GM21526 (cell line): ENCODE data around the gene NFKB2.

Experiments used
- ATAC-seq: cut with Tn5 transposase; IDR thresholded peaks from one replicate; pipeline ENCODE4 v1.9.1; 2021; ENCODE audit warnings: moderate library complexity; ENCODE audit not compliant: unreplicated experiment, low FRiP score

The NFKB2 gene

DNA sequence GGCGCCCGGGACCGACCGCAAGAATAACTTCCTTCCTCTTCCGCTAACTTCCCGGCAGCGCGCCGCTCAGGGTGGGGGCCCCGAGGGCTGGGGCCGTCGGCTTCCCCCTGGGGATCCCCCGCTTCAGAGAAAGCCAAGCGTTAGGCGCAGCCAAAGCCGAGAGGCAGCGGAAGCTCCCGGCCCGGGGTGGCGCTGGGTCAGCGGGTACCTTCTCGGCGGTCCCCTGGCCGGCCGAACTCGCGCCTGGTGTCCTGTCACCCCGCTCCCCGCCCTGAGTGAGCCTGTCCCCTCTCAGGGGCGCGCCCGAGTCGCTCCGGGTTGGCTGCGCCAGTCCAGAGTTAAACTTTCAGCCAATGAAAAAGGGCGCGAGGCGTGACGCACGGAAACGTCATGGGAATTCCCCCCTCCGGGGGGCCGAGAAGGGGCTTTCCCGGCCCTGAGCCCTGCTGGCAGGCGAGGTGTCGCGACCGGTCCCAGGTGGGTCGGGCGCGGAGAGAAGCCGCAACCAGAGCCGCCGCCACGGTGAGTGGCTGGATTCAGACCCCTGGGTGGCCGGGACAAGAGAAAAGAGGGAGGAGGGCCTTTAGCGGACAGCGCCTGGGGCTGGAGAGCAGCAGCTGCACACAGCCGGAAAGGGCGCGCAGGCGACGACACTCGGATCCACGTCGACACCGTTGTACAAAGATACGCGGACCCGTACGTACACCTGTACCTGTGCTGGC lies 1.3 kb upstream of the NFKB2 start:
- peak; percentile 77 for ATAC-seq

DNA sequence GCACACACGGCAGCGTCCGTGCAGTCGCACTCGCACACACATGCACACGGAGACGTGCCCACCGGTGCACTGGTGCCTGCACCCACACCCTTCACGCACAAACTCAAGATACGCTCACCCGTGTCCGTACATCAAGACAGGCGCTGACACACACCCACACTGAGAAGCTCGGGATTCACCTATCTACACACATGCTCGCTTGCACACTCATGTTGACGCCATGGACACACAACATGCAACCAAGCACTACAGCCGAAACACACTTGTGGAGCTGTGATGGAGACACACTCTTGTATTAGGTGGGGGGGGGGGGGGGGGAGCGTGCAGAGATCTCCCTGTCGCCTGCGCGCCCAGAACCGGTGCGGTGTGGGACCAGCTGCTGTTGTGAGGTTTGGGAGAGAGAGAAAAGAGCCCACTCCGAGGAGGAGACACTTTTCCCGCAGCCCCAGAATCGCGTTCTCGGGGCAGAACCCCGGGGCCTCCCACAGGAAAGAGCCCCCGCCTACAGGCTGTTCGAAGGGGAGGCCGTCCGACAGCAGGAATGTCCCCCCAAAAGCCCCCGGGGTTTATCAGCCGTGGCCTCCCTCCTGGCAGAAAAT lies 605 bp upstream of the NFKB2 start:
- no peak for ATAC-seq

DNA sequence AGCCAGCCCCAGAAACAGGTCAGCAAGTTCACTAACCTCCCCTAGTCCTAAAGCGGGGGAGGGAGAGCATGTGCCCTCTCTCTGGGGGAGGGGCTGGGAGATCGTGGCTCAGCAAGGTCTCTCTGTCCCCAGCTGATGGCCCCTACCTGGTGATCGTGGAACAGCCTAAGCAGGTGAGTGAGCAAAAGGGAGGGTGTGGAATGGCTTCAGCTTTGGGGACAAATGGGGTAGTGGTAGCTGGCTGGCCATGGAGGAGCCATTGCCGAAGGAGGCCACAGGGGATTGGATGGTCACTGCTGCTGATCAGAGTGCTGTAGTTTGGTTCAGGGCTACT lies 779 bp downstream of the NFKB2 start:
- no peak for ATAC-seq

DNA sequence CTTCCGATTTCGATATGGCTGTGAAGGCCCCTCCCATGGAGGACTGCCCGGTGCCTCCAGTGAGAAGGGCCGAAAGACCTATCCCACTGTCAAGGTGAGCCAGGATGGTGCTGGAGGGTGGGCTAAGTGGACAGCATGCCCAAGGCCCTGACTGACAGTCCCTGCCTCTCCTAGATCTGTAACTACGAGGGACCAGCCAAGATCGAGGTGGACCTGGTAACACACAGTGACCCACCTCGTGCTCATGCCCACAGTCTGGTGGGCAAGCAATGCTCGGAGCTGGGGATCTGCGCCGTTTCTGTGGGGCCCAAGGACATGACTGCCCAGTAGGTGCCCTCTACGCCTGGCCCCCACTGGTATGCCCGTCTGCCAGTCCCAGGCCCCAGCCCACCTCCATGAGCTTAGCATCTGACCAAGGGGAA lies 1.2 kb downstream of the NFKB2 start:
- no peak for ATAC-seq

DNA sequence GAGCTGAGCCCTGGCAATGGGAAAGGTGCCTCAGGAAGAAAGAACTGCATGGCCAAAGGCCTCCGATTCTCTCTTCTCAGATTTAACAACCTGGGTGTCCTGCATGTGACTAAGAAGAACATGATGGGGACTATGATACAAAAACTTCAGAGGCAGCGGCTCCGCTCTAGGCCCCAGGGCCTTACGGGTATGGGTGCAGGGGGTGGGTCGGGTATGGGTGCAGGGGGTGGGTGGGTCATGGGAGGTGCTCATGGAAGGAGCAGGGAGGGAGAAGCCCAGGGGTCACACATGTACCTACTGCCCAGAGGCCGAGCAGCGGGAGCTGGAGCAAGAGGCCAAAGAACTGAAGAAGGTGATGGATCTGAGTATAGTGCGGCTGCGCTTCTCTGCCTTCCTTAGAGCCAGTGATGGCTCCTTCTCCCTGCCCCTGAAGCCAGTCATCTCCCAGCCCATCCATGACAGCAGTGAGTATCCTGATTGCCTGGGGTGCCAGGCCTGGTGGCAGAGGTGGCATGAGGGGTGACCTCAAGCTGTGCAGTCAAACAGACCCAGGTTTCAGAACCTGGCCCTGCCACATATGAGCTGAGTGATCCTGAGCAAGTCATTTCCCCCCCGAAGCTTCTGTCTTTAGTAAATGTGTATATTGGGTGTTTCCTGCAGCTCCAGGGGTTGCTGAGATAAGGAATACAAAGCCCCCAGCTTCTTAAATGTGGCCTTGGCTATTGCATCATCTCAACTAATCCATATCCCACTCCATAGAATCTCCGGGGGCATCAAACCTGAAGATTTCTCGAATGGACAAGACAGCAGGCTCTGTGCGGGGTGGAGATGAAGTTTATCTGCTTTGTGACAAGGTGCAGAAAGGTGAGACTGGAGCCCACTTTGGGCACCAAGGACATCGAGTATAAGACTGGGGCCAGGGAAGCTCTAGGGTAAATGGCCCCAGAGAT lies 2.0 kb downstream of the NFKB2 start:
- ATAC-seq, result no peak

DNA sequence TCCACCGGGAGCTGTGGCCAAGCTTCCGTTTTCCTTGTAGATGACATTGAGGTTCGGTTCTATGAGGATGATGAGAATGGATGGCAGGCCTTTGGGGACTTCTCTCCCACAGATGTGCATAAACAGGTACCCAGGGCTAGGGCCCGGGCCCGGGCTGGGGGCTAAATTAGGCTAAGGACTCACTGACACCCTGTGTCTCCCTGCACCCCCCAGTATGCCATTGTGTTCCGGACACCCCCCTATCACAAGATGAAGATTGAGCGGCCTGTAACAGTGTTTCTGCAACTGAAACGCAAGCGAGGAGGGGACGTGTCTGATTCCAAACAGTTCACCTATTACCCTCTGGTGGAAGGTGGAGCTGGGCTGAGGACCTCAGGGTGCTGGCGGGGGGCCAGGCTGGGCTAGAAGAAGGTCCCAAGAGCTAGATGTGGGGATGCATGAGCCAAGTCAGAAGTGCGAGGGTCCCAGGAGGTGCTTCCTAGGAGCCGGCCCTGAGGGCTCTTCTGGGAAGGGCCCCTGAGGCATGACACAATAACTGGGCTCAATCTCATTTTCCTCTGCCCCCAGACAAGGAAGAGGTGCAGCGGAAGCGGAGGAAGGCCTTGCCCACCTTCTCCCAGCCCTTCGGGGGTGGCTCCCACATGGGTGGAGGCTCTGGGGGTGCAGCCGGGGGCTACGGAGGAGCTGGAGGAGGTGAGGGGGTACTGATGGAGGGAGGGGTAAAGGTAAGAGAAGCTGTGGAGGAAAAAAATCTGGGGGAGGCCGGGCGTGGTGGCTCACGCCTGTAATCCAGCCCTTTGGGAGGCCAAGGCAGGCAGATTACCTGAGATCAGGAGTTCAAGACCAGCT lies 2.9 kb downstream of the NFKB2 start:
- ATAC-seq, result no peak

DNA sequence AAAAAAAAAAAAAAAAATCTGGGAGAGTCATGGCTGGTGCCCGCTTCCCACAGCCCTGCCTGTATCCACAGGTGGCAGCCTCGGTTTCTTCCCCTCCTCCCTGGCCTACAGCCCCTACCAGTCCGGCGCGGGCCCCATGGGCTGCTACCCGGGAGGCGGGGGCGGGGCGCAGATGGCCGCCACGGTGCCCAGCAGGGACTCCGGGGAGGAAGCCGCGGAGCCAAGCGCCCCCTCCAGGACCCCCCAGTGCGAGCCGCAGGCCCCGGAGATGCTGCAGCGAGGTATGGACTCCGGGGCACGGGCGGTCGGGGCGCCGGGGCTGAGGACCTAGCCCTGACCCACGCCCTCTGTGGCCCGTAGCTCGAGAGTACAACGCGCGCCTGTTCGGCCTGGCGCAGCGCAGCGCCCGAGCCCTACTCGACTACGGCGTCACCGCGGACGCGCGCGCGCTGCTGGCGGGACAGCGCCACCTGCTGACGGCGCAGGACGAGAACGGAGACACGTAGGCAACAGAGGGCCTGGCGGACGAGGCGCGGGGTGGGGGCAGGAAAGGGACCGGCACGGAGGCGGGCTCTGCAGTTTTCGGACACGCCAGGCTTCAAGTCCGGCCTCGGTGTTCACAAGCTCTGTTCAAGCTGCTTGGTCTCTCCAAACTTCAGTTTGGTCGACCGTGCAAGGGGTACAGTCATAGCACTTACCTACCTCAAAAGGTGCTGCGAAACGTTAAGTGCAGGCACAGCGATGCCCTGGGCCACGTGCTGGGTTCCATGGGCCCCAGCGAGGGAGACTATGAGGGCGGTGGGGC lies 3.9 kb downstream of the NFKB2 start:
- ATAC-seq, result peak; percentile 35

DNA sequence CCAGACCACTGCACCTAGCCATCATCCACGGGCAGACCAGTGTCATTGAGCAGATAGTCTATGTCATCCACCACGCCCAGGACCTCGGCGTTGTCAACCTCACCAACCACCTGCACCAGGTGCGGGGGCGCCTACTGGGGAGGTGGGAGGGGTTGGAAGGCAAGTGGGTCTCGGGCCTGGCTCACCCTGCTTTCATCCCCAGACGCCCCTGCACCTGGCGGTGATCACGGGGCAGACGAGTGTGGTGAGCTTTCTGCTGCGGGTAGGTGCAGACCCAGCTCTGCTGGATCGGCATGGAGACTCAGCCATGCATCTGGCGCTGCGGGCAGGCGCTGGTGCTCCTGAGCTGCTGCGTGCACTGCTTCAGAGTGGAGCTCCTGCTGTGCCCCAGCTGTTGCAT lies 4.6 kb downstream of the NFKB2 start:
- no peak for ATAC-seq

DNA sequence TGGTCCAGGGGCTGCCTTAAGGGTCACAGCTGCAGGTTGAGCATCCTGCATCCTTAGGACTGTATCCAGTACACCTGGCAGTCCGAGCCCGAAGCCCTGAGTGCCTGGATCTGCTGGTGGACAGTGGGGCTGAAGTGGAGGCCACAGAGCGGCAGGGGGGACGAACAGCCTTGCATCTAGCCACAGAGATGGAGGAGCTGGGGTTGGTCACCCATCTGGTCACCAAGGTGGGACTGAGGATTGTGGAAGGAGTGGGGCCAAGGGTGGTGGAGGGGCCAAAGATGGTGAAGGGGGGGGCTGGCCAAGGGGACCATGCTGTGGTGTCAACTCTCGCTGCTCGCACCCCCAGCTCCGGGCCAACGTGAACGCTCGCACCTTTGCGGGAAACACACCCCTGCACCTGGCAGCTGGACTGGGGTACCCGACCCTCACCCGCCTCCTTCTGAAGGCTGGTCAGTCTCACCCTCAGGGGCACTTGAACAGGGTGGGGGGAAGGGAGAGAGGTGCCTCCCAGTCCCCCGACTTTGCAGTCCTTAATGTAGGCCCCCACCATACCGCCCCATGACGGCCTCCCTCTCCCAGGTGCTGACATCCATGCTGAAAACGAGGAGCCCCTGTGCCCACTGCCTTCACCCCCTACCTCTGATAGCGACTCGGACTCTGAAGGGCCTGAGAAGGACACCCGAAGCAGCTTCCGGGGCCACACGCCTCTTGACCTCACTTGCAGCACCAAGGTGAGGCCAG lies 5.3 kb downstream of the NFKB2 start:
- ATAC-seq, result no peak

DNA sequence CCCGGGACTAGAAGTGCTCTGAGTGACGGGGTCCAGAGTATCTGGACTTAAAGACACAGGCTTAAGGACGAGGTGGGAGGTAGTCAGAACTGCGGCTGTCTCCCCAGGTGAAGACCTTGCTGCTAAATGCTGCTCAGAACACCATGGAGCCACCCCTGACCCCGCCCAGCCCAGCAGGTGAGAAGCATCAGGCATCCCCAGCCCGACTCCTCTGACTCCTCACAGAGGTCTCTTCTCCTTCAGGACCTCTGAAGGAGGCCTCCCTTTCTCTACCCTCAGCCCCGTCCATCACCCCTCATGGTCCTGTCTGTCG lies 5.8 kb downstream of the NFKB2 start:
- ATAC-seq, result no peak

DNA sequence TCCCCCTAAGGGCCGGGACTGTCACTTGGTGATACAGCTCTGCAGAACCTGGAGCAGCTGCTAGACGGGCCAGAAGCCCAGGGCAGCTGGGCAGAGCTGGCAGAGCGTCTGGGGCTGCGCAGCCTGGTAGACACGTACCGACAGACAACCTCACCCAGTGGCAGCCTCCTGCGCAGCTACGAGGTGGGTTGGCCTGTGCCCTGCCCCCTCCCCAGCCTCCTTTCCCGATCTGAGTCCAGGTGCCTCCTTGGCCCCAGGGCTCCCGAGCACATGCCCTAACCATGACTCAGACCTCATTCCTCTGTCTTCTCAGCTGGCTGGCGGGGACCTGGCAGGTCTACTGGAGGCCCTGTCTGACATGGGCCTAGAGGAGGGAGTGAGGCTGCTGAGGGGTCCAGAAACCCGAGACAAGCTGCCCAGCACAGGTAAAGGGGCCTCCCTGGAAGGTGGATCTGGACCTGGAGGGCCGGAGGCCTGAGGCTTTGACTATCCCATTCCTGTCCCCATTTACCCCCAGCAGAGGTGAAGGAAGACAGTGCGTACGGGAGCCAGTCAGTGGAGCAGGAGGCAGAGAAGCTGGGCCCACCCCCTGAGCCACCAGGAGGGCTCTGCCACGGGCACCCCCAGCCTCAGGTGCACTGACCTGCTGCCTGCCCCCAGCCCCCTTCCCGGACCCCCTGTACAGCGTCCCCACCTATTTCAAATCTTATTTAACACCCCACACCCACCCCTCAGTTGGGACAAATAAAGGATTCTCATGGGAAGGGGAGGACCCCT lies 6.4 kb downstream of the NFKB2 start:
- no peak for ATAC-seq

DNA sequence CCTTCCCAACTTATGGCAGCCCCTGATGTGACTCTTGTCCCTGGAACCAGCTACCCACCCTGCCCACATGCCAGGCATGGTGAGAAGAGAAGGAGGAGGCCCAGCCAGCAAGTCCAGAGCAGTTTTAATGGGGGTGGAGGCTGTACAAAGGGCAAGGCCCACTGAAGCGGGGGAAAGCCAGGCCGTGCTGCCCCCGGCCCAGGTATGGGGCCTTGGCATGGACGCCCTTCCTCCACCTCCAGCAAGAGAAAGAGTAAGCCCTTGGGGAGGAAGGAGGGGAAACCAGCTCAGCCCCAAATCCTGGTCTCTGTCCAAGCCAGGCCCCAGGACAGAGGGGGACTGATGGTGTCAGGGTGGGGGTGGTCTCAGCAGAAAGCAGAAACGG lies 7.0 kb downstream of the NFKB2 start:
- no peak for ATAC-seq

DNA sequence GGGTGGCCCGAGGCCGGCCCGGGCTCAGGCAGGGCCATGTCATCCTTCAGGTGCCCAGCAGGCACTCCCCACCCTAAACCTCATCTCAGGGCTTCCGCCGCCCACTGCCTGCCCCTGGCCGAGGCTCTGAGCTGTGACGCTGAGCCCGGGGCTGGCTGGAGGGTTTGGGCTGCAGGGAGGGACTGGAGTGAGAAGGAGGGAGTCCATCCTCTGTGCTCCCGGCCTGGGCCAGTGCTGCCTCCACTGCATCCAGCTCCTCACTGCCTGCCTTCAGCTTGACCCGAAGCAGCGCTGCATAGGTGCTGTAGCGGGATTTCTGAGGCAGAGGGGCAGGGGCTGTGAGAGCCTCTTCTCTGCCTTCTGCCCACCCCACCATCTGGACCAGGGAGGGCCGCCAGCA lies 7.6 kb downstream of the NFKB2 start:
- no peak for ATAC-seq

DNA sequence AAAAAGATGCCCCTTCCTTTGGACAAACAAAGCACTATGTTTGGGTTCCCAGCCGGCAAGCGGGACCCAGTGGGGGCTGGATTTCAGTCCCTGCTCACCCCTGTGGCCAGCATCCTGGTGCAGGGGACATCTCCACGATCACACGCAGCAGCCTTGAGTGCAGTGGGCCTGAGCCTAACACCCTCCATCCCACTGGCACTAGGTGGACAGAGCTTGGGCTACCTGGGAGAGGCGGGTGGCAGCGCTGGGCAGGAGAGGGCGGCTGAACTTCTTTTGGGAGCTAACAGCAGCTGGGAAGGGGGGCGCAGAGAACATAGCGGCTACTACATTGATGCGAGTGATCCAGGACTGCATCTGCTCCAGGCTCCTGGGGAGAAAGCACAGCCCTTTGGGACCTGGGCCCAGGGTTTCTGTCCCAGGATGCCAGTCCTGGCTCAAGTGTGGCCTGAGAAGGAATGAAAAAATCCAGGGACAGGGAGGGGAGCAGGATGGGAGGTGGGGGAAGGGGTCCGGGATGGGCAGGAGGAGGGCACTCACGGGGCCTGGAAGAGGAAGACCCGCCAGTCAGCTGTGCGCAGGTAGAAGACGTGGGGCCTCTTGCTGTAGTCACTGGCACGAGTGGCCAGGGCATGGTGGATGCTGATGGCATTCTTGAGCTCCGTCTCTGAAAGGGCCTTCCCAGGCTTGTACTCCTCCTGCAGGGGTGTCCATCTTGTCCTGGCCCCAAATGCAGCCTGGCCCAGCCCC lies 9.0 kb downstream of the NFKB2 start:
- ATAC-seq, result no peak

DNA sequence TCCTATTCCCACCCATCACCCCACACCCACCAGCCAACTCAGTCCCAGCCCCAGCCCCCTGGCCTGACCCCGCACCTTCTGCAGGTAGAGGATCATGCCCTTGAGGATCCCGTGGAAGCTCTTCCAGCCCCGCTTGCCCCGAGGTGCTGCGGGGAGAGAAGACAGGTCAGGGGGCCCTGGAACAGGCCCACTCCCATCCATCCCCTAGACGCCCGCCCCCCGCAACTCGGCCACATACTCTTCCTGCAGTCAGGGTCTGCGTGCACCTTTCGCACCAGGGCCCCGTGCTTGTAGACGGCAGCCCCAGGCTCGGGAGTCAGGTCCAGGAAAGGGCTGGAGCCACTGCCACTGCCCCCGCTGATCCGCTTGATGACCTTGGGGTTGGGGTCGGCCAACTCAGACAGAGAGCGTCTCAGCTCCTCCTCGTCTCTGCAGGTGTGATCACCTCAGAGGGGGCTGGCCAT lies 9.6 kb downstream of the NFKB2 start:
- no peak for ATAC-seq

DNA sequence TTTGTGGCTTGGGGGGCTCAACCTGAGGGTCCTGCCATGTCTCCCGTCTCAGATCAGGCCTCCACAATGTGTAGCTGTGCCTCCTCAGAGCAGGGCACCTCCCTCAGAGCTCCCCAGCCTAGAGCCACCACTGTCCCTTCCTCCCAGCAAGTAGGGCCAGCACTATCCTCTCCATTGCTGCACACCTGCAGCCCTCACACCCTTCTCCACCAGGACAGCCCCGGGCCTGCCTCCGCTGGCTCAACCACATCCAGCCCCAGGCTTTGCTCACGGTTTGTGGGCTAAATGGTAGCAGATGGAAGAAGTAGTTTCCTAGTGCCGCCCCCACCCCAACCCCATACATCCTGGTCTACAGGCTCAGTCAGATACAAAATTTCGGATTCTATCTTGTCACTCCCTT lies 10.1 kb downstream of the NFKB2 start:
- ATAC-seq, result no peak

DNA sequence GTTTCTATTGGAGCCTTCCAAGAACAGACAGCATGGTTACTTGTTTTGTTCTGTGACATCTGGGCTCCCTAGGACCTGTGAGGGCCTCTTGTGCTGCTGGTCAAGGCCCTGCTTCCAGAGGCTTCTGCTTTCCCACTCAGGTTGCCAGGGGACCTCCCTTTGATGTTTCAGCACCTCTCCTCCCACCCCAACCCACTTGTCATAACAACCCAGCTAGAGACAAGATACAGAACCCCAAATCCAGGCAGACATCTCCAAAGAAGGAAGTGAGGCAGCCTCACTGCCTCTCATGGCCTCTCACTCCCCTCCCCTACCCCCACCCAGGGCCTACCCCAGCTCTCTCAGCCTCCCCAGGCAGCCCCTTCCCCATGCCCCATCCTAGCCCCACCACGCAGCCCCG lies 11.3 kb downstream of the NFKB2 start:
- no peak for ATAC-seq
